ENCODE results near the gene NXNL2.

NXNL2 gene

GRCh38 chr9:88571419-88571818, 36.4 kb downstream of the NXNL2 start:
- no peaks in the 10 kb centered on the region for H3K9me2 ChIP-seq (replicated peaks; ENCODE audit: insufficient read depth, low read length)
- no peak overlapping the region for H3K4me3 ChIP-seq (ENCODE audit: insufficient read depth, low read length, poor library complexity, severe bottlenecking)
- no peaks in the 10 kb centered on the region for H4K20me1 ChIP-seq (ENCODE audit: low read depth, low read length)
- H3K9me3 ChIP-seq (ENCODE audit: insufficient read depth, low read length) = no peaks in the 10 kb centered on the region
- no peak overlapping the region for H3K27ac ChIP-seq (ENCODE audit: low read depth, low read length)
- H2AFZ ChIP-seq (ENCODE audit: low read depth, low read length, severe bottlenecking) = no peak overlapping the region
- H3K27me3 ChIP-seq (ENCODE audit: low read length) = no peaks in the 10 kb centered on the region; the same call in 1 of the 2 replicates
- TF ChIP-seq CTCF (IDR thresholded peaks at IDR 0.05; ENCODE audit: insufficient read depth, low read length, poor library complexity, severe bottlenecking) (no peak), EZH2phosphoT487 (conservative IDR thresholded peaks at IDR 0.05; ENCODE audit: low read length) (no peak)
- H3K79me2 ChIP-seq (ENCODE audit: insufficient read depth, low read length) = no peaks in the 10 kb centered on the region
- H3K9ac ChIP-seq (ENCODE audit: low read length) = no peak overlapping the region
- H3K4me2 ChIP-seq (ENCODE audit: low read depth, low read length, poor library complexity, severe bottlenecking) = no peak overlapping the region
- no peaks in the 10 kb centered on the region for H3F3A ChIP-seq (ENCODE audit: insufficient read depth)
- no peaks in the 10 kb centered on the region for H3K36me3 ChIP-seq (ENCODE audit: low read length)

GRCh38 chr9:88572684-88573083, 37.7 kb downstream of the NXNL2 start:
- H4K20me1 ChIP-seq (ENCODE audit: low read depth, low read length) = no peaks in the 10 kb centered on the region
- H3K27me3 ChIP-seq (ENCODE audit: low read length) = no peaks in the 10 kb centered on the region; the same call in 1 of the 2 replicates
- no peaks in the 10 kb centered on the region for H3K9me3 ChIP-seq (ENCODE audit: insufficient read depth, low read length)
- H3F3A ChIP-seq (ENCODE audit: insufficient read depth) = no peaks in the 10 kb centered on the region
- TF ChIP-seq EZH2phosphoT487 (conservative IDR thresholded peaks at IDR 0.05; ENCODE audit: low read length) (no peak), CTCF (IDR thresholded peaks at IDR 0.05; ENCODE audit: insufficient read depth, low read length, poor library complexity, severe bottlenecking) (no peak)
- no peak overlapping the region for H3K27ac ChIP-seq (ENCODE audit: low read depth, low read length)
- no peaks in the 10 kb centered on the region for H3K9me2 ChIP-seq (replicated peaks; ENCODE audit: insufficient read depth, low read length)
- H3K9ac ChIP-seq (ENCODE audit: low read length) = no peak overlapping the region
- no peaks in the 10 kb centered on the region for H3K79me2 ChIP-seq (ENCODE audit: insufficient read depth, low read length)
- H3K36me3 ChIP-seq (ENCODE audit: low read length) = no peaks in the 10 kb centered on the region
- no peak overlapping the region for H3K4me2 ChIP-seq (ENCODE audit: low read depth, low read length, poor library complexity, severe bottlenecking)
- no peak overlapping the region for H2AFZ ChIP-seq (ENCODE audit: low read depth, low read length, severe bottlenecking)
- H3K4me3 ChIP-seq (ENCODE audit: insufficient read depth, low read length, poor library complexity, severe bottlenecking) = no peak overlapping the region

GRCh38 chr9:88574953-88575352, 40.0 kb downstream of the NXNL2 start:
- Histone ChIP-seq H4K20me1 (ENCODE audit: low read depth, low read length) (no peaks in the 10 kb centered on the region), H3K9ac (ENCODE audit: low read length) (no peak overlapping the region), H3K9me2 (replicated peaks; ENCODE audit: insufficient read depth, low read length) (no peaks in the 10 kb centered on the region), H3K27ac (ENCODE audit: low read depth, low read length) (no peak overlapping the region), H3K27me3 (ENCODE audit: low read length) (no peaks in the 10 kb centered on the region; the same call in 1 of the 2 replicates), H3F3A (ENCODE audit: insufficient read depth) (no peaks in the 10 kb centered on the region), H3K79me2 (ENCODE audit: insufficient read depth, low read length) (no peaks in the 10 kb centered on the region), H3K4me3 (ENCODE audit: insufficient read depth, low read length, poor library complexity, severe bottlenecking) (no peak overlapping the region), H3K9me3 (ENCODE audit: insufficient read depth, low read length) (no peaks in the 10 kb centered on the region), H3K36me3 (ENCODE audit: low read length) (no peaks in the 10 kb centered on the region), H3K4me2 (ENCODE audit: low read depth, low read length, poor library complexity, severe bottlenecking) (no peak overlapping the region), H2AFZ (ENCODE audit: low read depth, low read length, severe bottlenecking) (no peak overlapping the region)
- TF ChIP-seq CTCF (IDR thresholded peaks at IDR 0.05; ENCODE audit: insufficient read depth, low read length, poor library complexity, severe bottlenecking) (no peak), EZH2phosphoT487 (conservative IDR thresholded peaks at IDR 0.05; ENCODE audit: low read length) (no peak)
